Colonic mucosa (tissue), 4 donors: Measurements from ENCODE around the gene SAMD10. TPM values are rescaled to one million over a fixed set of nuclear protein-coding genes. Genes with fewer than 3 reads are reported as not detected.

Experiments used
- DNase-seq: peaks from one replicate; pipeline ENCODE4 v3.0.0-alpha.2; 2020
- H3K27ac ChIP-seq: fragments of 200-600 bp; one replicate; pipeline ENCODE4 v1.8.0; 2021
- H3K27me3 ChIP-seq: fragments of 200-600 bp; one replicate; pipeline ENCODE4 v1.8.0; 2021
- H3K36me3 ChIP-seq: fragments of 200-600 bp; one replicate; pipeline ENCODE4 v1.8.0; 2021
- H3K4me1 ChIP-seq: fragments of 200-600 bp; one replicate; pipeline ENCODE4 v1.8.0; 2021; ENCODE audit warnings: mild to moderate bottlenecking
- H3K4me3 ChIP-seq: fragments of 200-600 bp; one replicate; pipeline ENCODE4 v1.8.0; 2021
- H3K9ac ChIP-seq, 2 donors: one replicate each; pipeline ENCODE4 v1.7.0; 2013; ENCODE audit warnings: control low read depth in 2 of 2, low read depth in 2 of 2, low read length in 2 of 2
- H3K9me3 ChIP-seq: fragments of 200-600 bp; one replicate; pipeline ENCODE4 v1.8.0; 2021
- CTCF ChIP-seq: fragments of 200-600 bp; IDR thresholded peaks from one replicate; pipeline ENCODE4 v1.8.0; 2022; ENCODE audit warnings: antibody characterized with exemption, mild to moderate bottlenecking
- intact Hi-C: fragments of 100-400 bp; cut with DNase I; formaldehyde crosslinking; loops from one replicate; pipeline ENCODE4 v1.14.1; 2022
- total RNA-seq, 2 donors: library from RNA; stranded (reverse); fragmentation: NEBNext Ultra II Directional in 1 of 2; extraction: Animal tissue kit (Norgen Biotek cat#: 25700) in 1 of 2; gene quantifications; one replicate each; pipeline ENCODE4 v1.2.1, GENCODE V29; 2021
- donor health status: healthy.
- donor health status: DM: no; HTN: no; CAD: no.
- donor health status: DM: no; HTN: no; CAD: no.

Gene SAMD10
- total RNA-seq, 2 donors from 2014 or later: 6.1 to 6.4 TPM

DNA sequence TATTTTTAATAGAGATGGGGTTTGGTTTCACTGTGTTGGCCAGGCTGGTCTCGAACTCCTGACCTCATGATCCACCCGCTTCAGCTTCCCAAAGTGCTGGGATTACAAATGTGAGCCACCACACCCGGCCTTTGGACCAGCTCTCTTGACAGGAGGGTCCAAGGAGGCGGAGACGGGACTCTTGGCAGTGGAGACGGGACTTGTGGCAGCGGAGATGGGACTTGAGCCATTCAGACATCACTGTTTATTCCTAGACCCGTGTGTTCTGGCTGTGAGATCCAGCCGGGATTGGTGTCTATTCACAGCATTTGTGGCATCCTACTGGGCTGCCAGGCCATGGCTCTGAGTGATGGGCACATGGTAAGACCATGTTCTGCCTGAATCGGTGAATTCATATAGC is 27.0 kb upstream of the SAMD10 start:
- H3K4me3 ChIP-seq: no peak overlapping the region
- no peaks in the 10 kb centered on the region for H3K4me1 ChIP-seq
- no peak overlapping the region for H3K27ac ChIP-seq
- no peaks in the 10 kb centered on the region for H3K27me3 ChIP-seq
- no peak overlapping the region for H3K9ac ChIP-seq
- H3K36me3 ChIP-seq: peaks cover 28% of the 10 kb centered on the region
- no peak for TF ChIP-seq CTCF
- no peaks in the 10 kb centered on the region for H3K9me3 ChIP-seq
- intact Hi-C loops: no loop called here
- DNase-seq: no peak

DNA sequence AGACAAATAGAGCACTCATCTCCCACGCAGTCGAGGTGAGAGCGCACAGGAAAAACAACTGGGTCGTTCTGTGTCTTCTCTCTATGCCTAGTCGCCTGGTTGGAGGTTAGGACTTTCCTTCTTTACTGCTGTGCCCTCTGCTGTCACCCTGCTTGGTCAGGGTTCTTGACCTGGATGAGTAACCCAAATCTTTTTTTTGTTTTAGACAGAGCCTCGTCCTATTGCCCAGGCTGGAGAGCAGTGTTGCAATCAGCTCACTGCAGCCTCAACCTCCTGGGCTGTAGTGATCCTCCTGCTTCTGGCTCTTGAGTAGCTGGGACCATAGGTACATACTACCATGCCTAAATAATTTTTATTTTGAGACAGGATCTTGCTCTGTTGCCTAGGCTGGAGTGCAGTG is 26.0 kb upstream of the SAMD10 start:
- no peak overlapping the region for H3K4me3 ChIP-seq
- no peaks in the 10 kb centered on the region for H3K4me1 ChIP-seq
- no peak for DNase-seq
- no peak overlapping the region for H3K27ac ChIP-seq
- H3K36me3 ChIP-seq: peaks cover 18% of the 10 kb centered on the region
- TF ChIP-seq CTCF: no peak
- no peak overlapping the region for H3K9ac ChIP-seq
- H3K27me3 ChIP-seq: no peaks in the 10 kb centered on the region
- intact Hi-C loops: no loop called here
- H3K9me3 ChIP-seq: no peaks in the 10 kb centered on the region

DNA sequence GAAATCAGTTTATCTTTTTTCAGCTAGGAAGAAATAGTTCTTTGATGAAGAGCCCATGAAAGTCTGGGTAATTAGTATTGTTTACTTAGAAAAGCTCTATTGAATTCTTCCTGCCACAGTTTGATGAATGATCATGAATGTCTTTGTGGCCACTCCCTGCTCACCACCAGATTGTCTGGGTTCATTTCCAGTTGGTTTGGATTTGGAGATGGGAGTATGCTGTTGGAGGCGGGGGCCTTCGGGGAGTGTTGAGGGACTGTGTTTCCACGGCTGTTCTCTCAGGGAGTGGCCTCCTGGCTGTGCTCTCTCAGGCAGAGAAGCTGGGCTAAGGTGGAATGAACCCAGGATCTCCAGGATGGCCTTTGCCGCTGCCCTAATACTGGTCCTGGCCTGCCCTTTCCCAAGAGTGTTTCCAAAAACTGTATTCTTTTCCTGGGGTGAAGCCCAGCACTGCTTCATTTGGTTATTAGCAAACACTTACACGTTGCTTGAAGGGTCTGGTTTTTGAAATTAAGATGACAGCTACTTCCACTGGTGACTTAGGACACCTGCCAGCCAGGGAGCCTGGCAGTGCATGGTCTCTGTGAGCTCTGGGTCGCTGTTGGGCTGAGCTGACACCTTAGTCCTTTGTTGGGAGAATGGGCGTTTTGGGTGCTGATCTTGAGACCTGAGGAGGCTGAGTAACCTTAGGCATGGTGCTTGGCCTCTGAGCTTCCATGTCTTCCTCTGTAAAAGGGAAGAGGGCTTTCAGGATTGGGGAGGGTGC is 24.7 kb upstream of the SAMD10 start:
- no peak for DNase-seq
- Histone ChIP-seq H3K27ac (no peak overlapping the region), H3K4me1 (no peaks in the 10 kb centered on the region), H3K27me3 (no peaks in the 10 kb centered on the region), H3K9me3 (no peaks in the 10 kb centered on the region), H3K4me3 (no peak overlapping the region), H3K36me3 (peaks cover 21% of the 10 kb centered on the region), H3K9ac (no peak overlapping the region)
- TF ChIP-seq CTCF: no peak
- intact Hi-C loops: no loop called here

- peaks cover 22% of the 10 kb centered on the region for H3K36me3 ChIP-seq
- intact Hi-C loops: no loop called here
- no peaks in the 10 kb centered on the region for H3K4me1 ChIP-seq
- no peak overlapping the region for H3K27ac ChIP-seq
- H3K9me3 ChIP-seq: no peaks in the 10 kb centered on the region
- H3K9ac ChIP-seq: no peak overlapping the region
- TF ChIP-seq CTCF: no peak
- H3K4me3 ChIP-seq: no peak overlapping the region
- no peaks in the 10 kb centered on the region for H3K27me3 ChIP-seq
- DNase-seq: no peak
Measured at GRCh38 chr20:64001607-64002011, 22.2 kb upstream of the SAMD10 start.

- no peaks in the 10 kb centered on the region for H3K4me1 ChIP-seq
- H3K9ac ChIP-seq: no peak overlapping the region
- no peak for TF ChIP-seq CTCF
- H3K9me3 ChIP-seq: no peaks in the 10 kb centered on the region
- peaks cover 28% of the 10 kb centered on the region for H3K36me3 ChIP-seq
- no peak for DNase-seq
- H3K27me3 ChIP-seq: no peaks in the 10 kb centered on the region
- H3K4me3 ChIP-seq: no peak overlapping the region
- intact Hi-C loops: no loop called here
- H3K27ac ChIP-seq: no peak overlapping the region
Measured at GRCh38 chr20:64000906-64001305, 21.5 kb upstream of the SAMD10 start.
